KMS-11 (cell line): Measurements from ENCODE around the gene CBFA2T2.

Experiments used
- H2AFZ ChIP-seq: fragments of 200-600 bp; sonication (generic); 2 replicates; pipeline ENCODE4 v1.6.1; 2016; ENCODE audit warnings: antibody characterized with exemption, mixed run types, low read depth
- H3K27ac ChIP-seq: fragments of 200-600 bp; sonication (generic); 2 replicates; pipeline ENCODE4 v1.6.1; 2016; ENCODE audit warnings: mild to moderate bottlenecking, mixed run types
- H3K27me3 ChIP-seq: fragments of 200-600 bp; sonication (generic); 2 replicates; pipeline ENCODE4 v1.6.1; 2017; ENCODE audit warnings: mild to moderate bottlenecking, low read depth, mixed run types, moderate library complexity; ENCODE audit not compliant: insufficient read depth
- H3K36me3 ChIP-seq: fragments of 200-600 bp; sonication (generic); 2 replicates; pipeline ENCODE4 v1.6.1; 2017; ENCODE audit warnings: mild to moderate bottlenecking, mixed run types; ENCODE audit not compliant: insufficient read depth
- H3K4me1 ChIP-seq: fragments of 200-600 bp; sonication (generic); 2 replicates; pipeline ENCODE4 v1.6.1; 2016; ENCODE audit warnings: mild to moderate bottlenecking, low read depth, mixed run types; ENCODE audit not compliant: poor library complexity, severe bottlenecking
- H3K4me2 ChIP-seq: fragments of 200-600 bp; sonication (generic); 2 replicates; pipeline ENCODE4 v1.7.0; 2016; ENCODE audit warnings: mild to moderate bottlenecking, mixed run types
- H3K4me3 ChIP-seq: fragments of 200-600 bp; sonication (generic); IDR thresholded peaks from 2 replicates; pipeline ENCODE4 v1.6.1; 2017; ENCODE audit warnings: low read depth, low read length, mixed read lengths; ENCODE audit not compliant: insufficient read depth
- H3K79me2 ChIP-seq: fragments of 200-600 bp; sonication (generic); 2 replicates; pipeline ENCODE4 v1.6.1; 2016; ENCODE audit warnings: low read depth, mixed run types; ENCODE audit not compliant: insufficient read depth
- H3K9ac ChIP-seq: fragments of 200-600 bp; sonication (generic); 2 replicates; pipeline ENCODE4 v1.6.1; 2016; ENCODE audit warnings: mild to moderate bottlenecking, mixed run types
- H4K20me1 ChIP-seq: fragments of 200-600 bp; sonication (generic); 2 replicates; pipeline ENCODE4 v1.6.1; 2016; ENCODE audit warnings: mild to moderate bottlenecking, mixed run types; ENCODE audit not compliant: insufficient read depth
- CTCF ChIP-seq: fragments of 200-600 bp; sonication (generic); conservative IDR thresholded peaks from 2 replicates; pipeline ENCODE4 v1.6.1; 2017; ENCODE audit warnings: low read depth, mild to moderate bottlenecking, antibody characterized with exemption, low read length, moderate library complexity, mixed read lengths

Gene CBFA2T2

GRCh38 chr20:33612001-33612400 is 122.1 kb downstream of the CBFA2T2 start:
- no peaks in the 10 kb centered on the region for H3K79me2 ChIP-seq
- H3K27ac ChIP-seq = no peak overlapping the region
- H4K20me1 ChIP-seq = no peaks in the 10 kb centered on the region
- H3K4me1 ChIP-seq = no peaks in the 10 kb centered on the region
- no peak overlapping the region for H2AFZ ChIP-seq
- TF ChIP-seq CTCF = no peak
- no peak overlapping the region for H3K4me2 ChIP-seq
- no peak overlapping the region for H3K4me3 ChIP-seq
- H3K36me3 ChIP-seq = no peaks in the 10 kb centered on the region
- no peaks in the 10 kb centered on the region for H3K27me3 ChIP-seq
- no peak overlapping the region for H3K9ac ChIP-seq

GRCh38 chr20:33621717-33622400 is 132.0 kb downstream of the CBFA2T2 start:
- H3K27ac ChIP-seq = no peak overlapping the region
- no peaks in the 10 kb centered on the region for H3K36me3 ChIP-seq
- no peak for TF ChIP-seq CTCF

DNA sequence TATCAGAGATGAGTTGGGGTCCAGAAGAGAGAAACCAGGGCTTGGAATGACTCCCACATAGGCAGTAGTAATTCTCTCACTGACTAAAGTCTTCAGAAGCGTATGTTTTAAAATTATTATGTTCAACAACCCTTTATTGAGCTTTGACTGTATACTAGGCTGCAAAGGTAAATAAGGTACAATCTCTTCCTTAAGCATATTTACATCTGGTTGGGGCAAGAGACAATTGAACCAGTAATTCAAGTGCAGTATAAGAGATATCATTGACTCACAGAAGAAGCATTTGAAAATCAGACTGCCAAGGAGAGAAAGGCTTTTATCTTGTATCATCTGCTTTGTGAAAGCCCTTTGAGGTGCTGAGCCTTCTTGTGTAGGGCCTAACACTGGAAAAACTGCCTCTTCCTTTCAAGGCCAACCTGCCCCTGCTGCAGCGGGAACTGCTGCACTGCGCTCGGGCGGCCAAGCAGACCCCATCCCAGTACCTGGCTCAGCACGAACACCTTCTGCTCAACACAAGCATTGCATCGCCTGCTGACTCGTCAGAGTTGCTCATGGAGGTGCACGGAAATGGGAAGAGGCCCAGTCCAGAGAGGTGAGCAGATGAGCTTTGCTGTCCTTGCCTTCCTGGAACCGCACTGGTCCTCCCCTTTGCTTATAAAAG is 132.9 kb downstream of the CBFA2T2 start:
- Histone ChIP-seq H3K4me1 (peaks cover 9% of the 10 kb centered on the region), H3K4me2 (no peak overlapping the region), H3K27me3 (no peaks in the 10 kb centered on the region), H3K4me3 (no peak overlapping the region), H3K36me3 (no peaks in the 10 kb centered on the region), H3K9ac (no peak overlapping the region), H4K20me1 (no peaks in the 10 kb centered on the region), H3K27ac (no peak overlapping the region), H3K79me2 (no peaks in the 10 kb centered on the region), H2AFZ (no peak overlapping the region)
- no peak for TF ChIP-seq CTCF

More at GRCh38 chr20:33621717-33622400, 132.0 kb downstream of the CBFA2T2 start:
- Histone ChIP-seq H3K4me2 (no peak overlapping the region), H3K9ac (no peak overlapping the region), H4K20me1 (no peaks in the 10 kb centered on the region), H3K27me3 (no peaks in the 10 kb centered on the region), H3K4me3 (no peak overlapping the region), H3K4me1 (peaks cover 9% of the 10 kb centered on the region), H3K79me2 (no peaks in the 10 kb centered on the region), H2AFZ (no peak overlapping the region)

DNA sequence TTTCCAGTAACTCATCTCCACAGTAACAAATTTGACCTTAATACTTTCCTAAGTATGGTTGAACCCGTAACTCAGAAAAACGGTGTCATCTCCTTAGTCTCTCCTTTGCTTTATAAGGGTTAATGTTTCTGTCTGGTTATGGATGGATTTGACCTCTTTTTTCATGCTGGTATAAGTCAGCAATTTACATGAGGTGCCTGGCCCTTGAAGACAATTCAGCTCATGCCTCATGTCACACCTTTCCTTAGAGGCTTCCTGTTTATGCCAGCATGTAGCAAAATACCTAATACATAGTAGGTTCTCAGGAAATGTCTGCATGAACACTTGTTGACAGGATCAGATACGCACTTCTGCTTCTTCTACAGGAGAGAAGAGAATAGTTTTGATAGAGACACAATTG is 134.5 kb downstream of the CBFA2T2 start:
- Histone ChIP-seq H3K4me2 (no peak overlapping the region), H3K79me2 (no peaks in the 10 kb centered on the region), H3K4me1 (peaks cover 9% of the 10 kb centered on the region)

More for the DNA sequence above, 134.5 kb downstream of the CBFA2T2 start:
- Histone ChIP-seq H3K9ac (no peak overlapping the region), H3K27ac (no peak overlapping the region), H3K27me3 (no peaks in the 10 kb centered on the region), H3K36me3 (no peaks in the 10 kb centered on the region), H2AFZ (no peak overlapping the region), H3K4me3 (no peak overlapping the region), H4K20me1 (no peaks in the 10 kb centered on the region)
- TF ChIP-seq CTCF = no peak
